ENCODE measurements around the gene TRPV6. TPM values are rescaled to one million over a fixed set of nuclear protein-coding genes. Genes with fewer than 3 reads are reported as not detected.

TRPV6 gene
- total and polyA plus RNA-seq, 9 donors, result 0.03 to 9.7 (median 0.51) TPM; not detected in 4

DNA sequence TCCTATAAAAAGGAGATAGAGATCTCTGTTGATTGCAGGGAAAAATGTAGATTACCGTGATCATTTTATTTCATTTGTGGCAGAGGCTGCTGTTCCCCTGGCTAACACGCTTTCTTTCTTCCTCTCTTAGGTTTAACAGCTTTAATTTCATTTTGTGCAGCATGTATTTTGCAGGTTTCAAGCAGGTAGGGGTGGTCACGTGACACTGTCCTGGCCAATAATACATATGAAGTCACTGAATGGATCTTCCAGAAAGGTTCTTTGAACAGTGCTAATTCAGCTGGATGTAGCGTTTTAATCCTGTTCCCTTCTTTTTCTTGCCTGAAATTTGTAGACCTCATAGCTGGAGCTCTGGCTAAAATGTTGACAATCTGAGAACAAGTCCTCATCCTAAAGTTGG lies 34.3 kb downstream of the TRPV6 start:
- Histone ChIP-seq H3K4me1 (ENCODE audit: insufficient read depth) (peaks cover 1% of the 10 kb centered on the region), H3K4me3 (no peak overlapping the region), H3K27me3 (no peaks in the 10 kb centered on the region), H3K27ac (no peak overlapping the region), H3K36me3 (no peaks in the 10 kb centered on the region), H3K9me3 (no peaks in the 10 kb centered on the region)
- WGBS, 3 donors, result 82 to 86% (median 86%) methylated on average over 4 of the region's 4 CpGs
- intact Hi-C loops (cut with DNase I), result loop anchor here in 3 of 4 donors (5.0 to 10.0 kb wide), 2 partner anchors 151 to 154 kb away; no protein-coding TSS in a partner anchor
- TF ChIP-seq EP300 (IDR thresholded peaks at IDR 0.05) (no peak), POLR2A (IDR thresholded peaks at IDR 0.05) (no peak), CTCF (IDR thresholded peaks at IDR 0.05) (no peak)
- DNase-seq, result no peak

- intact Hi-C loops (cut with DNase I), result no loop called here
- no peak for DNase-seq
Measured at GRCh38 chr7:142847353-142847752, 38.2 kb downstream of the TRPV6 start.

GRCh38 chr7:142842251-142842766 lies 43.2 kb downstream of the TRPV6 start:
- whole genome bisulfite sequencing, 3 donors, result 49 to 76% (median 55%) methylated on average over 1 of the region's 1 CpG
- H3K27me3 ChIP-seq, result no peaks in the 10 kb centered on the region
- H3K36me3 ChIP-seq, result no peaks in the 10 kb centered on the region
- TF ChIP-seq CTCF (IDR thresholded peaks at IDR 0.05) (no peak), POLR2A (IDR thresholded peaks at IDR 0.05) (no peak), EP300 (IDR thresholded peaks at IDR 0.05) (no peak)
- H3K9me3 ChIP-seq, result no peaks in the 10 kb centered on the region
- H3K4me3 ChIP-seq, result no peak overlapping the region
- intact Hi-C loops (cut with DNase I), result no loop called here
- no peak for DNase-seq
- no peak overlapping the region for H3K27ac ChIP-seq
- H3K4me1 ChIP-seq (ENCODE audit: insufficient read depth), result no peaks in the 10 kb centered on the region

More at GRCh38 chr7:142847353-142847752, 38.2 kb downstream of the TRPV6 start:
- H3K9me3 ChIP-seq, result no peaks in the 10 kb centered on the region
- TF ChIP-seq EP300 (IDR thresholded peaks at IDR 0.05) (no peak), POLR2A (IDR thresholded peaks at IDR 0.05) (no peak), CTCF (IDR thresholded peaks at IDR 0.05) (no peak)
- no peaks in the 10 kb centered on the region for H3K4me1 ChIP-seq (ENCODE audit: insufficient read depth)
- no peaks in the 10 kb centered on the region for H3K27me3 ChIP-seq
- H3K27ac ChIP-seq, result no peak overlapping the region
- H3K36me3 ChIP-seq, result no peaks in the 10 kb centered on the region
- 68 to 87% (median 79%) methylated on average over 2 of the region's 2 CpGs for WGBS, 3 donors
- no peak overlapping the region for H3K4me3 ChIP-seq

DNA sequence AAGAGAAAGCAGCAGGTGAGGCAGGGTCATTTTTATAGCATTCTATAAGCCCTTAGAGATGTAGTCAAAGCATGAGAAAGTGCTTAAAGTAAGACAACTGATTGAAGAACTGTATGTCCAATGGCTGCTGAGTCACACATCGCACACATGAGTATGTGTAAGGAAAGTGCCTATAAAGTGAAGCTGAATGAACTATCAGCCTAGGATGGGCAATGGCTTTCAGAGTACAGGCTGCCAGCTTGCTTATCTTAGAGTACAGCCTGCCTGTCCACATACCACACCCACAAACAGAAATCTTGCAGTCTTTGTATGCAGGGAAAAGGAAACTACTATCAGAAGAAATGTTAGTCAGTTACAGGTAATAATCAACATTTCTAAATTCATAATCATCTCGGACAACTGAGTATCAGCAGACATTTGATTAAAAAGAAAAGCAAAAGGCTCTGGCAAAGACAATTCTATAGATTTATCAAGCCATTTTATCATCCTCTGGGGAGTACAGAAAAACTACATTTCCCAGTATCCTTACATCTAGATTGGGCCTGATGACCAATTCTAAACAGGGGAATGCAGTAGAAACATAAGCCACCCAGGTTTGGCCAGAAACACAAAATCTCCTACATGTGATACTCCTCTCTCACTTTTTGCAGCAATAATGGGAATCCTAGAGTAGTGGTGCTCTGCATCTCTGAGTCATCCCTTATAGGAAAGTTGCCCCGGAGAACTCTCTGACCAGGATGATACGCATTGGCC lies 46.9 kb downstream of the TRPV6 start:
- Histone ChIP-seq H3K9me3 (no peaks in the 10 kb centered on the region), H3K4me1 (ENCODE audit: insufficient read depth) (no peaks in the 10 kb centered on the region), H3K27me3 (no peaks in the 10 kb centered on the region), H3K36me3 (no peaks in the 10 kb centered on the region), H3K4me3 (no peak overlapping the region), H3K27ac (no peak overlapping the region)
- intact Hi-C loops (cut with DNase I), result no loop called here
- no peak for DNase-seq
- 72 to 73% (median 73%) methylated on average over 4 of the region's 4 CpGs for WGBS, 3 donors
- no peak for TF ChIP-seq EP300 (IDR thresholded peaks at IDR 0.05)
- no peak for TF ChIP-seq CTCF (IDR thresholded peaks at IDR 0.05)
- no peak for TF ChIP-seq POLR2A (IDR thresholded peaks at IDR 0.05)

Data from ovary (tissue), 9 donors.